ENCODE measurements around the gene BOK.
"Not testable (repeated sequence)": the region's sequence is repeated elsewhere in the genome, so short reads cannot be mapped to it uniquely, and the experiment has no call there.

Gene BOK

GRCh38 chr2:241517297-241517696, 41.2 kb upstream of the BOK start:
- no peak for DNase-seq (ENCODE audit: low read depth)
- TF ChIP-seq CTCF (IDR thresholded peaks at IDR 0.05; ENCODE audit: control insufficient read depth, insufficient read depth, low read depth, low read length, missing control alignments), result no peak

DNA sequence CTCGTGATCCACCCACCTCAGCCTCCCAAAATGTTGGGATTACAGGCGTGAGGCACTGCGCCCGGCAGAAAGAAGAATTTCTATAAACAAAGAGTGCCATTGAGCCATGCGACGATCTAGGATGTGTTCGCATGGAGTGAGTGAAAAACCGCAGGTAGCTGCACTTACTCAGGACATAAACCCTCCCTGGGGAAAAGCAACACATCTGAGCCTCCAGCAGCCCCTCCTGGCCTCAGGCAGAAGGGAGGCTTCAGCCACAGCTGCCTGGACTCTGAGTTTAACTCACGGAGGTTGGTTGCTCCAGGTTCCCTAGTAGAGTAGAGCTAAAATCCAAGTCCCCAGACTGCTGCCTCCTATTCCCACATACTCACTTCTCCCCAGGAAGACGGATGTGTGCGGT, 38.9 kb upstream of the BOK start:
- DNase-seq (ENCODE audit: low read depth), result no peak
- no peak overlapping the region for H3K4me3 ChIP-seq (ENCODE audit: control insufficient read depth, low read depth, low read length)
- no peak for TF ChIP-seq CTCF (IDR thresholded peaks at IDR 0.05; ENCODE audit: control insufficient read depth, insufficient read depth, low read depth, low read length, missing control alignments)

More at GRCh38 chr2:241517297-241517696, 41.2 kb upstream of the BOK start:
- H3K4me3 ChIP-seq (ENCODE audit: control insufficient read depth, low read depth, low read length), result no peak overlapping the region

GRCh38 chr2:241522477-241522876, 36.1 kb upstream of the BOK start:
- no peak for DNase-seq (ENCODE audit: low read depth)

GRCh38 chr2:241525818-241526780, 32.4 kb upstream of the BOK start:
- DNase-seq (ENCODE audit: low read depth); H3K4me3 ChIP-seq (ENCODE audit: control insufficient read depth, low read depth, low read length): not testable (repeated sequence)

More at GRCh38 chr2:241522477-241522876, 36.1 kb upstream of the BOK start:
- no peak overlapping the region for H3K4me3 ChIP-seq (ENCODE audit: control insufficient read depth, low read depth, low read length)
- no peak for TF ChIP-seq CTCF (IDR thresholded peaks at IDR 0.05; ENCODE audit: control insufficient read depth, insufficient read depth, low read depth, low read length, missing control alignments)

DNA sequence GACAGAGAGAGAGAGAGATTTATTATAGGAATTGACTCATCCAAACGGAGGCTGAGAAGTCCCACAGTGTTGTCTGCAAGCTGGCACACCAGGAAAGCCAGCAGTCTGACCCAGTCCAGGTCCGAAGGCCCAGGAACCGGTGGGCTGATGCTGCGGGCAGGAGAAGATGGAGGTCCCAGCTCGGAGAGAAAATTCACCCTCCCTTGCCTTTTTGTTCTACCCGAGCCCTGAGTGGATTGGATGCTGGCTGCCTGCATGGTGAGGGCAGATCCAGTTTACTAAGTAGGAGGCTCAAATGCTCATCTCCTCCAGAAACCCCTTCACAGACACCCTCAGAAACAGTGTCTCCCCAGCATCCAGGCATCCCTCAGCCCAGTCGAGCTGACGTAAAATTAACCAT, 28.0 kb upstream of the BOK start:
- H3K4me3 ChIP-seq (ENCODE audit: control insufficient read depth, low read depth, low read length), result no peak overlapping the region
- no peak for DNase-seq (ENCODE audit: low read depth)
- TF ChIP-seq CTCF (IDR thresholded peaks at IDR 0.05; ENCODE audit: control insufficient read depth, insufficient read depth, low read depth, low read length, missing control alignments), result no peak

- no peak for DNase-seq (ENCODE audit: low read depth)
These were observed 27.3 kb upstream of the BOK start for GRCh38 chr2:241531161-241531722.

More at GRCh38 chr2:241531161-241531722, 27.3 kb upstream of the BOK start:
- no peak for TF ChIP-seq CTCF (IDR thresholded peaks at IDR 0.05; ENCODE audit: control insufficient read depth, insufficient read depth, low read depth, low read length, missing control alignments)
- no peak overlapping the region for H3K4me3 ChIP-seq (ENCODE audit: control insufficient read depth, low read depth, low read length)

Measured in AG09309 (cell line).